Neural cell (in vitro differentiated cells): ENCODE results near the gene DBF4B. TPM values are rescaled to one million over a fixed set of nuclear protein-coding genes. Genes with fewer than 3 reads are reported as not detected.

Experiments
- H2AFZ ChIP-seq: fragments of 200-600, 300-800 bp; sonication (generic), shearing (Covaris generic); 2 replicates; pipeline ENCODE4 v1.6.0; 2014; ENCODE audit warnings: low read depth, mild to moderate bottlenecking, antibody characterized with exemption, low read length, moderate library complexity
- H3F3A ChIP-seq: fragments of 200-600 bp; shearing (Covaris generic); 2 replicates; pipeline ENCODE4 v1.6.1; 2016; ENCODE audit warnings: mild to moderate bottlenecking, moderate library complexity, mixed read lengths, antibody characterized with exemption, low read length; ENCODE audit not compliant: insufficient read depth, poor library complexity, severe bottlenecking
- H3K27ac ChIP-seq: fragments of 200-600, 300-800 bp; sonication (generic), shearing (Covaris generic); 2 replicates; pipeline ENCODE4 v1.5.1; 2014; ENCODE audit warnings: mild to moderate bottlenecking, low read length, moderate library complexity
- H3K27me3 ChIP-seq: fragments of 300-800, 200-600 bp; sonication (generic), shearing (Covaris generic); 2 replicates; pipeline ENCODE4 v1.6.0; 2014; ENCODE audit warnings: mild to moderate bottlenecking, low read depth, low read length, moderate library complexity; ENCODE audit not compliant: insufficient read depth
- H3K36me3 ChIP-seq: fragments of 300-800, 200-600 bp; sonication (generic), shearing (Covaris generic); 2 replicates; pipeline ENCODE4 v1.5.1; 2014; ENCODE audit warnings: mild to moderate bottlenecking, antibody characterized with exemption, low read length, moderate library complexity; ENCODE audit not compliant: insufficient read depth
- H3K4me2 ChIP-seq: fragments of 300-800, 200-600 bp; sonication (generic), shearing (Covaris generic); 2 replicates; pipeline ENCODE4 v1.6.0; 2014; ENCODE audit warnings: mild to moderate bottlenecking, low read length
- H3K4me3 ChIP-seq: fragments of 300-800, 200-600 bp; sonication (generic), shearing (Covaris generic); 2 replicates; pipeline ENCODE4 v1.5.1; 2014; ENCODE audit warnings: mild to moderate bottlenecking, low read length, moderate library complexity
- H3K79me2 ChIP-seq: fragments of 200-600 bp; shearing (Covaris generic); replicated peaks from 2 replicates; pipeline ENCODE4 v1.6.0; 2014; ENCODE audit warnings: mild to moderate bottlenecking, low read length, moderate library complexity; ENCODE audit not compliant: insufficient read depth
- H3K9ac ChIP-seq: fragments of 300-800, 200-600 bp; sonication (generic), shearing (Covaris generic); 2 replicates; pipeline ENCODE4 v1.6.1; 2016; ENCODE audit warnings: mild to moderate bottlenecking, low read length, mixed read lengths
- H3K9me2 ChIP-seq: fragments of 200-600 bp; shearing (Covaris generic); 2 replicates; pipeline ENCODE4 v1.6.1; 2016; ENCODE audit warnings: mild to moderate bottlenecking, low read length, mixed read lengths; ENCODE audit not compliant: insufficient read depth
- H3K9me3 ChIP-seq: fragments of 200-600, 300-800 bp; sonication (generic), shearing (Covaris generic); 2 replicates; pipeline ENCODE4 v1.6.1; 2016; ENCODE audit warnings: mild to moderate bottlenecking, mixed run types, low read length, moderate library complexity, mixed read lengths
- H4K20me1 ChIP-seq: fragments of 200-600 bp; shearing (Covaris generic); 2 replicates; pipeline ENCODE4 v1.6.1; 2016; ENCODE audit warnings: mild to moderate bottlenecking, mixed run types; ENCODE audit not compliant: insufficient read depth
- EP300 ChIP-seq: fragments of 450-650 bp; conservative IDR thresholded peaks from 2 replicates; pipeline ENCODE4 v1.6.1; 2014; ENCODE audit warnings: antibody characterized with exemption, mild to moderate bottlenecking, moderate library complexity; ENCODE audit not compliant: poor library complexity, severe bottlenecking
- EZH2 ChIP-seq: fragments of 200-600, 300-800 bp; shearing (Covaris generic), sonication (generic); IDR thresholded peaks from 2 replicates; pipeline ENCODE4 v1.6.1; 2014; ENCODE audit warnings: antibody characterized with exemption, low read length, borderline replicate concordance, mild to moderate bottlenecking; ENCODE audit not compliant: insufficient read depth, poor library complexity, severe bottlenecking
- MXI1 ChIP-seq: fragments of 450-650 bp; conservative IDR thresholded peaks from 2 replicates; pipeline ENCODE4 v1.6.1; 2014; ENCODE audit warnings: antibody characterized with exemption, mild to moderate bottlenecking; ENCODE audit not compliant: poor library complexity, severe bottlenecking
- POLR2AphosphoS5 ChIP-seq: IDR thresholded peaks from 2 replicates; pipeline ENCODE4 v1.6.1; 2012
- RAD21 ChIP-seq: fragments of 450-650 bp; conservative IDR thresholded peaks from 2 replicates; pipeline ENCODE4 v1.6.1; 2014; ENCODE audit warnings: antibody characterized with exemption, mild to moderate bottlenecking, moderate library complexity
- REST ChIP-seq: IDR thresholded peaks from 2 replicates; pipeline ENCODE4 v1.6.1; 2012; ENCODE audit warnings: borderline replicate concordance
- SMC3 ChIP-seq: fragments of 450-650 bp; conservative IDR thresholded peaks from 2 replicates; pipeline ENCODE4 v1.6.1; 2014; ENCODE audit warnings: antibody characterized with exemption, mild to moderate bottlenecking, moderate library complexity; ENCODE audit not compliant: poor library complexity
- TAF1 ChIP-seq: IDR thresholded peaks from 2 replicates; pipeline ENCODE4 v1.6.1; 2012; ENCODE audit warnings: low read depth
- polyA minus RNA-seq: library from RNA; depleted of rRNA, polyadenylated mRNA; stranded (reverse); fragments of >200 nt; gene quantifications from 2 replicates; pipeline ENCODE4 v1.2.3, GENCODE V29; 2014
- polyA plus RNA-seq: library from polyadenylated mRNA; depleted of rRNA; stranded (reverse); fragments of >200 nt; gene quantifications from 2 replicates; pipeline ENCODE4 v1.2.3, GENCODE V29; 2014
- TF ChIP-seq, protein P1 (sequence below): fragments of 450-650 bp; IDR thresholded peaks from 2 replicates; pipeline ENCODE4 v1.5.1; 2014; ENCODE audit warnings: antibody characterized with exemption, mild to moderate bottlenecking, moderate library complexity; ENCODE audit not compliant: poor library complexity, severe bottlenecking

Gene DBF4B, protein sequence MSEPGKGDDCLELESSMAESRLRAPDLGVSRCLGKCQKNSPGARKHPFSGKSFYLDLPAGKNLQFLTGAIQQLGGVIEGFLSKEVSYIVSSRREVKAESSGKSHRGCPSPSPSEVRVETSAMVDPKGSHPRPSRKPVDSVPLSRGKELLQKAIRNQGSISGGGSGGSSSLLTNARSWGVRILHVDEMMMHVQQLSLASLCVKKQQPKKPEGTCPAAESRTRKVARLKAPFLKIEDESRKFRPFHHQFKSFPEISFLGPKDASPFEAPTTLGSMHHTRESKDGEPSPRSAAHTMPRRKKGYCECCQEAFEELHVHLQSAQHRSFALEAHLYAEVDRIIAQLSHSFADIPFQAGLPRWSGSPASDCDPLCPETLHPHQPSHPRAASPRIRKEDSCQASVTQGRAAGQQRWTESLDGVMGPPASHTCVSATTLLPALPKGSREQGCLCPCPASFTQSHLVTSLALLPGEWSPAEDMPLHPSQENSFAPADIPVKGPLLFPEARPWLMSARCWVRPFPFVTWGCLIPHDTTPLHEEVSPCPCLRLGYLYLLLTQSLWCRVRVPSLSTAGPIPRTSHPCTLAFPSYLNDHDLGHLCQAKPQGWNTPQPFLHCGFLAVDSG
- 10.7 and 15.2 TPM in 2 replicates for polyA plus RNA-seq
- 8.0 and 9.0 TPM in 2 replicates for polyA minus RNA-seq

GRCh38 chr17:44708401-44709263 lies at the start of gene DBF4B:
TSS of gene DBF4B (plus strand) at chr17:44708665. CDS start at chr17:44708821, 156 bp downstream.
- H3K27ac ChIP-seq, result peak within 1 kb of the TSS; percentile 77
- no peaks in the 10 kb centered on the region for H3K27me3 ChIP-seq
- no peaks in the 10 kb centered on the region for H4K20me1 ChIP-seq
- H3K9me2 ChIP-seq, result no peaks in the 10 kb centered on the region
- peak within 1 kb of the TSS; percentile 84 for H3K4me2 ChIP-seq
- peak within 1 kb of the TSS; percentile 97 for H2AFZ ChIP-seq
- H3K36me3 ChIP-seq, result no peaks in the 10 kb centered on the region
- peak within 1 kb of the TSS; percentile 71 for H3K9ac ChIP-seq
- H3K4me3 ChIP-seq, result peak within 1 kb of the TSS; percentile 77
- H3K9me3 ChIP-seq, result no peaks in the 10 kb centered on the region
- peaks cover 10% of the 10 kb centered on the region for H3K79me2 ChIP-seq
- H3F3A ChIP-seq, result no peaks in the 10 kb centered on the region
- TF ChIP-seq SMC3, result peak; percentile 8
- peak; percentile 93 for TF ChIP-seq MXI1
- TF ChIP-seq POLR2AphosphoS5, result peak; percentile 63
- peak; percentile 70 for TF ChIP-seq TAF1
- TF ChIP-seq EZH2, result no peak
- peak; percentile 22 for TF ChIP-seq RAD21
- TF ChIP-seq, protein P1, sequence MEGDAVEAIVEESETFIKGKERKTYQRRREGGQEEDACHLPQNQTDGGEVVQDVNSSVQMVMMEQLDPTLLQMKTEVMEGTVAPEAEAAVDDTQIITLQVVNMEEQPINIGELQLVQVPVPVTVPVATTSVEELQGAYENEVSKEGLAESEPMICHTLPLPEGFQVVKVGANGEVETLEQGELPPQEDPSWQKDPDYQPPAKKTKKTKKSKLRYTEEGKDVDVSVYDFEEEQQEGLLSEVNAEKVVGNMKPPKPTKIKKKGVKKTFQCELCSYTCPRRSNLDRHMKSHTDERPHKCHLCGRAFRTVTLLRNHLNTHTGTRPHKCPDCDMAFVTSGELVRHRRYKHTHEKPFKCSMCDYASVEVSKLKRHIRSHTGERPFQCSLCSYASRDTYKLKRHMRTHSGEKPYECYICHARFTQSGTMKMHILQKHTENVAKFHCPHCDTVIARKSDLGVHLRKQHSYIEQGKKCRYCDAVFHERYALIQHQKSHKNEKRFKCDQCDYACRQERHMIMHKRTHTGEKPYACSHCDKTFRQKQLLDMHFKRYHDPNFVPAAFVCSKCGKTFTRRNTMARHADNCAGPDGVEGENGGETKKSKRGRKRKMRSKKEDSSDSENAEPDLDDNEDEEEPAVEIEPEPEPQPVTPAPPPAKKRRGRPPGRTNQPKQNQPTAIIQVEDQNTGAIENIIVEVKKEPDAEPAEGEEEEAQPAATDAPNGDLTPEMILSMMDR, result peak; percentile 34
- TF ChIP-seq EP300, result peak; percentile 64
- TF ChIP-seq REST, result peak; percentile 60

DNA sequence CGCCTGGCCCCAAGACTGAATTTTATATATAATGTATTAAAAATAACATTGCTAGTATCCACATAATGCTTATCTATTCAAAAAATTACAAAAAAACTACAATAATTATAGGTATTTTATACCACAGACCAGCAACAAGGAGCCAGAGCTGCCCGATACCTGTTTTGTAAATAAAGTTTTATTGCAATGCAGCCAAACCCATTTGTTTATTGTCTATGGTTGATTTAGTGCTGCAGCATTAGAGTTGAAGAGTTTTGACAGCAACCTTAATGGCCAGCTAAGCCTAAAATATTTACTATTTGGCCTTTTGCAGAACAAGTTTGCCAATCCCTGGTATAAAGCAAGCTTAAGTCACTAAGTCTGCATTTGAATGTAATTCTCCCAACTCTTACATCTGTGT lies 46.6 kb upstream of the DBF4B start:
- H4K20me1 ChIP-seq, result no peaks in the 10 kb centered on the region
- TF ChIP-seq SMC3 (no peak), POLR2AphosphoS5 (no peak), EP300 (no peak), RAD21 (no peak), TAF1 (no peak), REST (no peak), MXI1 (no peak), EZH2 (no peak)
- TF ChIP-seq, protein P1, result no peak
- no peaks in the 10 kb centered on the region for H3F3A ChIP-seq
- H3K4me3 ChIP-seq, result no peak overlapping the region
- no peaks in the 10 kb centered on the region for H3K36me3 ChIP-seq
- H3K9ac ChIP-seq, result no peak overlapping the region
- no peak overlapping the region for H3K27ac ChIP-seq
- H2AFZ ChIP-seq, result no peak overlapping the region
- H3K27me3 ChIP-seq, result peaks cover 6% of the 10 kb centered on the region
- no peak overlapping the region for H3K4me2 ChIP-seq
- no peaks in the 10 kb centered on the region for H3K79me2 ChIP-seq
- no peaks in the 10 kb centered on the region for H3K9me3 ChIP-seq
- H3K9me2 ChIP-seq, result no peaks in the 10 kb centered on the region
